Sciatic nerve (tissue), 2 donors: ENCODE measurements around the gene SAT1. TPM values are rescaled to one million over a fixed set of nuclear protein-coding genes. Genes with fewer than 3 reads are reported as not detected.
"Not testable (repeated sequence)": the region's sequence is repeated elsewhere in the genome, so short reads cannot be mapped to it uniquely, and the experiment has no call there.

ENCODE experiments used
- ATAC-seq: fragments of 200-7000 bp; cut with Tn5 transposase; one replicate; pipeline ENCODE4 v1.9.1; 2020; ENCODE audit warnings: mild to moderate bottlenecking, moderate library complexity
- DNase-seq: peaks from one replicate; pipeline ENCODE4 v3.0.0-alpha.2; 2020; ENCODE audit warnings: low spot score
- intact Hi-C: fragments of 100-400 bp; cut with DNase I; formaldehyde crosslinking; loops from one replicate; pipeline ENCODE4 v1.14.2; 2022
- total RNA-seq: library from RNA; stranded (reverse); fragmentation: NEBNext Ultra II Directional; extraction: Animal tissue kit (Norgen Biotek cat#: 25700); gene quantifications from one replicate; pipeline ENCODE4 v1.2.1, GENCODE V29; 2021
- donor health status: DM: no; HTN: no; CAD: no.
- donor health status: DM: no; HTN: no; CAD: no.

Gene SAT1
- total RNA-seq = 417 TPM

DNA sequence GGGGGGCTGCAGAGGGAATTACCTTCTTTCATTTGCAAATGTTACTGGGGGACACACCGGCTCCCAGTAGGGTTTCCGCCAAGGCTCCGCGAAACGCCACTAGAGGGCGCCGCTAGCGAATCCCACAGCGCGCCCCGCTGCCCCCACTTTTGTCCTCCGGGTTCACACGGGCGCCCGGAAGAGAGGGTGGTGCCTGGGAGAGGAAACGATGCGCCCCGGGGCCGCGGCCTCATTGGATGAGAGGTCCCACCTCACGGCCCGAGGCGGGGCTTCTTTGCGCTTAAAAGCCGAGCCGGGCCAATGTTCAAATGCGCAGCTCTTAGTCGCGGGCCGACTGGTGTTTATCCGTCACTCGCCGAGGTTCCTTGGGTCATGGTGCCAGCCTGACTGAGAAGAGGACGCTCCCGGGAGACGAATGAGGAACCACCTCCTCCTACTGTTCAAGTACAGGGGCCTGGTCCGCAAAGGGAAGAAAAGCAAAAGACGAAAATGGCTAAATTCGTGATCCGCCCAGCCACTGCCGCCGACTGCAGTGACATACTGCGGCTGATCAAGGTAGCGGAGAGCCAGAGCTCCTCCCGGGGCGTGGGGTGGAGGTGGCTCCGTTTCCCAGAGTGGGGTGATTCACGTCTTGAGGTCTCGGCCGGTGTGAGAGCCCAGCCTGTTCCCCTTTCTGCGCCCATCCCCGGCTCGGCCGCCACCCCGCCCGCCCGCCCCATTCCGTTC is at the start of gene SAT1:
TSS of gene SAT1 (plus strand) at position 311 of the 726 bp plus-strand sequence. CDS start at position 490, 179 bp downstream.
- ATAC-seq = peak; percentile 98
- intact Hi-C loops = loop anchor here (10.0 kb wide), 1 partner anchor 122 kb away; the partner anchor contains the start of genes APOO and CXorf58
- DNase-seq = peak; percentile 97

DNA sequence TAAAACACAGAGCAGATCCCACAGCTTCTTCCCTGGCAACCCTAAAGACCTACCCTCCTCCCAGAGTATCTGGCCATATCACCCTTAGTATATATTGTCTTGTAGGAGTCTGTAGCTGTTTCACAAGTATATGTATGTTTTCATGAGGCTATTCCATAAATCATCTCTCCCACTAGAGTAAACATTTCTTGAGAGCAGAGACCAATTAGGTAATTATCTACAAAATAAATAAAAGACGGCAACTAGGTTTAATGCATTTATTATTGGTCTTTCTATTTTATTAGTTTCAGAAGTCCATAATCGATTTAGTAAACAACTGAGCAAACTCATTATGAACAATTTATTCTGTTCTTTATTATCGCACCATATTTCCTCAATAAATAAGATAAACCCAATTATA is 46.9 kb upstream of the SAT1 start:
- ATAC-seq = no peak
- intact Hi-C loops = no loop called here
- no peak for DNase-seq

DNA sequence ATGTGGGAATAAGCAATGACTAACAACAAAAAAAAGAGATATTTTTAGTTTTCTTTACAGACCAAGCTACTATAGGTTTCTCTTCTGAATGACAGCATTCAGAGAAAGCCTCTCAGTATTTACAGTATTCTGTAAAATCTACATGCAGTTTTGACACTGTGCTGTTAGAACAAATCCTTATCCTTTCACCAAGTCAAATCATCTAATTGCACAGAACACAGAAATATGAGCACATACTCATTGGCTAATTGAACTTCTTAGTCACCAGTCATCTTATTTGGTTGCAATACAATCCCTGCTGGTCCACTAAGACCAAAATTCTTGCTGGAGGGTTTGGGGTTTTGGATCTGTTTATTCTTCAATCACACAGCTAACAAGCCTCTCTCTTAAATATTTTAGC is 45.6 kb upstream of the SAT1 start:
- intact Hi-C loops = no loop called here
- DNase-seq (no peak), ATAC-seq (no peak)

DNA sequence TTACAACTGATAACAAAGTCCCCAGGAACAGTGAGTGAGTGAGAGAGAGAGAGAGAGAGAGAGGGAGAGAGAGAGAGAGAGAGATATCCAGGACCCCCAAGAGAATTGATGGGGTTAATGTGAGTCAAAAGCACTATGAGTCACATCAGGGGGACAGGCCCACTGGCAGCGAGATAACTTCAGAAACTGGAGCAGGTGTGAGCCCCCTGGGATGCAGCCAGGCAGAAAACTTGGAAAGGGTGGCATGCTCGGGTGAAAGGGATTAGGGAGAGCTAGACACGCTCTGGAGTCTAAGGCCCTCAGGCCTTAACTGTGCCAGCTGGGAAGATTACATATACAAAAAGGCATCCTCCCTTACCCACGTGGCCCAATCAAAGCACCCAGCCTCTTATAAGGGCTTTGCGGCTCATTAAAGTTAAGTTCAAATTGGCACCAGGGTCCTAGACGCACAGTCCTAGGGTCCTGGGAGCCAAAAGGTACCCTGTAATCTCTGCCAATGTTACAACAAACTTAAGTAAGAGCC is 40.7 kb upstream of the SAT1 start:
- intact Hi-C loops = no loop called here
- ATAC-seq (peak; percentile 71), DNase-seq (no peak)

DNA sequence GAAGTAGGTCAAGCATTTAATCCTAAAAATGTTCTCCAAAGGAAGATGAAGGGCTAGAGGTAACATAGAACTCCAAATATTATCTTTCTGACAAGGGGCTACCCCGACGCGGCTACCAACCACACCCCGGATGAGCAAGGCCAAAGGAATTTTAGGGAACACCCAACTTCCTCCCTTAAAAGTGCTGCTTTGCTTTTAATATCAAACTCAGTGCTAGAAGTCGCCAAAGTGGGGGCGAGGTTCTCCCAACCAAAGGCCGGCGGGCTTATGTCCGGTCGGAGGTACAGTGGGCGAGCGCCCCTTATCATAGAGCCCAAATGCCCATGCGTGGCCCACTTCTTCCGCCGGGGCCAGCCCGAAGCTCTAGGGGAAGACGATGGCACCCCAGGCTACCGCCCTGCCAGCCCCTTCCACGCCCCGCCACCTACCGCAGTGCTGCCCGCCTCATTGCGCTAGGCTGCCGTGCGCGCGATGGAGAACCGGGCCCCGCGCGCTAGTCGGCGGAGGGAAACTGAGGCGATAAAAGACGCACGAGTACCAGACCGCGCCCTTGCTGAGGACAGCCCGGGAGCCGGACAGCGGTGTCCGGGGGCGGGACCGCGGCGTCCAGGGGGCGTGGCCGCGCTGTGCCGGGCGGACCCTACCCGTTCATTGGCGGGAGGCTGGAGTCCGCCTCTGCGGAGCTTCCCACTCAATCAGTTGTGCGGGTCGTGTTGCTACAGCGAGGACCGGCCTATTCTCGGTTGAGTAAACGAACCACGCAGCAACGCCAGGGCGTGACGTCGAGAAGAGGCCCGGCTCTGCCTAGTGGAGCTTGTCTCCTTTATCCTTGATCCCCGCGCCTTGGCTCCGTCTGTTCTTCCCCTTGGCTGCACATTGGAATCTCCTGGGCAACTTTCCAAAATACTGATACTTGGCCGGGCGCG is 40.0 kb upstream of the SAT1 start, which contains the start of gene ACOT9:
TSS of gene ACOT9 (minus strand) at position 580 of the 926 bp plus-strand sequence. CDS start at position 448, 132 bp downstream.
- ATAC-seq (peak; percentile 99), DNase-seq (peak; percentile 92)
- intact Hi-C loops = no loop called here

DNA sequence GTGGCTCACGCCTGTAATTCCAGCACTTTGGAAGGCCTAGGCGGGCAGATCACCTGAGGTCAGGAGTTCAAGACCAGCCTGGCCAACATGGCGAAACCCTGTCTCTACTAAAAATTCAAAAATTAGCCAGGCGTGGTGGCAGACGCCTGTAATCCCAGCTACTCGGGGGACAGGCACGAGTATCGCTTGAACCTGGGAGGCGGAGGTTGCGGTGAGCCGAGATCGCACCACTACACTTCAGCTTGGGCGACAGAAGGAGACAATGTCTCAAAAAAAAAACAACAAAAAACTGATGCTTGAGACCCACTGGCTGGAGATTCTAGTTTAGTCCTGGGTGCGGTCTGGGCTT is 39.4 kb upstream of the SAT1 start:
- ATAC-seq, intact Hi-C loops, DNase-seq: not testable (repeated sequence)

DNA sequence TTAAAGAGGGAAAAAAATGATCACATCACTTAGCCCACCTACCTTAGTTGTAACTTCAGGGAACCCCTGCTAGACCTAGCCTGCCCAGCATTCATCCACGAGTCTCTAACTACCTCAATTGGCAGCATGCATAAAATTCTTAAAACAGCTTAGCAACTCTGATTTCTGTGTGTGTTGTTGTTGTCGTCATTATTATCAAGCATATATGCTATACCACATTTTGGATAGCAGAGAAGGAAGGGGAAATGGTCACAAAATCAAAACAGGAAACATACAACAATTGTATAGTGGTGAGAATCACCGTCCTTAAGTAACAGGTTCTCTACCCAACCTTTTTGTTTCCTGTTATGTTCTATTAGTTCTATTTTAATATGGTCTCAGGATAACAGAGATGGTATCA is 37.2 kb upstream of the SAT1 start:
- intact Hi-C loops = no loop called here
- DNase-seq (no peak), ATAC-seq (no peak)

DNA sequence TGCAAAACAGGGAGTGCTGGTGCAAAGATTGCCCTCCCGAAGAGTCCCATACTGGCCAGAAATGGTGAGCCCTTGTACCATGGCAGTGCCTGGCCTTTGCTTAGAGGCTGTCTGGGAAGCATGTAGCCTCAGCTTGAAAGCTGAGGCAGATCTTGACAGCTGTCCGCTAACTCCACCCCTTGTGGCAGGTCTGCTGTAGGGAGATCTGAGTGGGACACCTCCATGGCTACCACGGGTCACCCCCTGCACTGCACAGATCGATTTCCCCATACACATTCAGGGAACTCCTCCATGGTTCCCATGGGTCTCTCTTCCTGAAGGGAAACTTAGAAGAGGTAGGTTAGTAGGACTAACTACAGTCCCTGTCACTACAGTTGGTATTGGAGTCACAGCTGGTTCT is 33.8 kb upstream of the SAT1 start:
- DNase-seq (no peak), ATAC-seq (no peak)
- intact Hi-C loops = no loop called here

DNA sequence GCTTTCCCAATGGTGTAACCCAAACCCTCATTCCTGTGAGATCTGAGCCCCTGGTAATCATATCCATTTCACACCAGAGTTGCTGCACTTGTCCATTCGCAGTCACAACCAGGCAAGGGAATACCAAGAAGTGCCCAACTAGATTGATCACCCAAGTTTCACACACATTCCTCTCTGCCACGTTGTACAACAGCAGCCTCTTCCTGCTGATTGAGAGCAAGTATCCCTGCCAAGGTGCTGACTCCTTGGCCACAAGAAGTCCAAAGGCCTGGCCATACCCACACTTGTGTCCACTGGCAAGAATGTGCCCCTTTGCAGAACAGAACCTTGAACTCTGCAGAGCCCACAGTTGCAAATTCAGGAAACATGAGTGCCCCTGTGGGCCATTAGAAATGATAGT is 33.4 kb upstream of the SAT1 start:
- ATAC-seq (no peak), DNase-seq (no peak)
- intact Hi-C loops = no loop called here

DNA sequence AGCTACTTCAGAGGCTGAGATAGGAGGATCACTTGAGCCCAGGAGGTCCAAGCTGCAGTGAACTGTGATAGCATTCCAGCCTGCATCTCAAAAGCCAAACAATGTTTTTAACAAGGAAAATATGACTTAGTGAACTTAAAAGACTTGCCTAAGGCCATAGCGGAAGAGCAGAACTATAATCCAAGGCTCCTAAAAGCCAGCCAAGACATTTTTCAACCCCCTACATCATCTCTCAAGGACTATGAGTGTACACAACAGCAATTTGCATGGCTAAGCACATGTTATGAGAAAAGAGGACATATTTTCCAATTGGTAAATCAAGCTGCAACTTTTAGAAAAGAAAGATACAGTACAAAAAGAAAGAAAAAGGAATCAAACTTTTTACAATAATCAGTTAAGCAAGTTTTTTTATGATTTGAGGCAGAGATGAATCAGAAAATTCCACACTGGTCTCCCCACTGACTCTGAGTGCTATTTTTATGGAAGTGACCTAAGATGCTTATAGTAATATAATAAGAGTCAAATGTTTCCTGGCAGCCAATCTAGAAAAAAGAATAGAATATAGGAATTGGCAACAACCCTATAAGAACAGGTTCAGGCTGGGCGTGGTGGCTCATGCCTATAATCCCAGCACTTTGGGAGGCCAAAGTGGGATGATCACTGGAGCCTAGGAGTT is 30.1 kb upstream of the SAT1 start:
- intact Hi-C loops = no loop called here
- DNase-seq (no peak), ATAC-seq (no peak)

DNA sequence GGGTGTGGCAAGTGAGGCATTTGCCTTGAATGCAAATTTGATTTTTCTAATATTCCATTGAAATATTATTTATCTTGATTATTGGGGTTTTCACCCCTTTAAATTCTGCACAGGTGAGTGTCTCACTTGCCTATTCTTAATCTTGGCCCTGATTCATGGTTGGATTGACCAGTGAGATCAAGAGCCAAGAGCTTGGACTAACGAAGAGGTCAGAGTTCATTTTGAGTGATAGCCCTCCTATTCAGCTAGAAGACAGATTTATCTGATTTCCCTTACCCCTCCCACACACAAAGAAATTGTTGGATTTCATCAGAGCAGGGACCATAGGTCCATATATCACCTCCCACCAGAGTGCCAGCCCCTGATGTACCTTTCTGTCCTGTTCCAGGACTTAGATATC is 28.3 kb upstream of the SAT1 start:
- intact Hi-C loops = no loop called here
- ATAC-seq (no peak), DNase-seq (no peak)

DNA sequence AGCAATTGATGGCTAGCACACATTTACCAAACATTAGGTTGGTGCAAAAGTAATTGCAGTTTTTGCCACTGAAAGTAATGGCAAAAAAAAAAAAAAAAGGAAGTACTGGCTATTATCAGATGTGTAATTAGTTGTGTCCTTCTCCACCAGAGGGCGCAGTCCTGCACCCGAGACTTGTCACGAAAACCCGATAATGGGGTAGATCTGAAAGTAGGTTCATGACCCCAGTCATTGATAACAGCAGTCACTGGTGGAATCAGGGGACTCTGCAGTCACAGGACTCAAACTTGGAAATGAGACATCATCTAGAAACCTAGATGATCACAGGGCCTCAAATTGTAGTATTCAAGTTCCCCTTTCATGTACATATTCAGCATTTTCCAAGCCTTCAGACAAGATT is 26.8 kb upstream of the SAT1 start:
- intact Hi-C loops = no loop called here
- DNase-seq (peak; percentile 72), ATAC-seq (peak; percentile 42)

DNA sequence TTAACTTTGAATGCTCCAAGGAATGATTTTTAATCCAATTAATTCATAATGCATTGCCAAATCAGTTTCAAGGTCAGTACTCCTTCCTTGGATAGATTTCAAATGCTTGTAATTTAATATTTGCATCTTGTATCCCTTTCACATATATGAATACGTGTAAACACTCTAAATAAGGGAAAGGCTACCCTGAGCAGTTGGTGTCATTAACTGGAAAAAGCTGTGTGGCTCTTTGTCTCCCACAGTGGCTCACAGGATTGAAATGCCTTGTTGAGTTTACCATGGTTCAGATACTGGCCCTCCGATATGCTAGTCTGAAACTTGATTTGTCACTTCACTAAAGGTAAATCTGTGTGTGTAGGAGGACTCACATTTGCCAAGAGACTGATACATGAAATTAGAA is 23.2 kb upstream of the SAT1 start:
- DNase-seq (no peak), ATAC-seq (no peak)
- intact Hi-C loops = no loop called here

DNA sequence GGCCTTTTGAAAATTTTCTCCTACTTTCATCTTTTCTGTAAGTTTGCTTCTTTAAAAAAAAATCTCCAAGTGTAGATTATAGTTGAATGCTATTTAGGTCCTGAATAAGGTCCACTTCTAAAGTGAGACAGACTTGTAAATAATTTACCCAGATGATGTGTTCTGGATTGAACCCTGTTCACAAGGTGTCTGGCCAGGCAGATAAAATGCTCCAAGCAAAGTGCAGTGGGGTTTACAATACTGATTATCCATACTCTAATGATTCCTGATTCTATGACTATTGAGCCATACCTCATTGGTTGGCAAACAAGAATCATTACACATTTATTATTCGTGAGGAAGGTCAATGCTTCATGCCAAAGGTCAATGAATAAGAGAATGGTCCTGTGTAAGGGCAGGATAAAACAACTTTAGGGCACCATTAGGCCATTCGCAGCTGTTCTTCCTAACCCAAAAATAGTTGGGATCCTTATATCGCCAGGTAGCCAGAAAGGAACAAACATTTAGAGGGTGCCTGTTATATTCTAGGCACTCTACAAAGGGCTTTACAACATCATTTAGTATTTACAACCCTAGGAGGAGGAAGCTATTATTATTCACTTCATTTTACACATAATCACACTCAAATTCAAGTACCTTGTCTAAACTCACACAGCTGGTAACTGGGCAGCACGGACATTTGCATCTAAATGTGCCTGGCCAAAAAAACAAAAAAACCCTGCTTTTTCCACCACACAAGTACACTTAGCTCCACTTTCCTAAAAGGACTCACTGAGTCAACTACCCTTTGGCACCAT is 18.6 kb upstream of the SAT1 start:
- ATAC-seq = no peak
- intact Hi-C loops = no loop called here
- DNase-seq = no peak

DNA sequence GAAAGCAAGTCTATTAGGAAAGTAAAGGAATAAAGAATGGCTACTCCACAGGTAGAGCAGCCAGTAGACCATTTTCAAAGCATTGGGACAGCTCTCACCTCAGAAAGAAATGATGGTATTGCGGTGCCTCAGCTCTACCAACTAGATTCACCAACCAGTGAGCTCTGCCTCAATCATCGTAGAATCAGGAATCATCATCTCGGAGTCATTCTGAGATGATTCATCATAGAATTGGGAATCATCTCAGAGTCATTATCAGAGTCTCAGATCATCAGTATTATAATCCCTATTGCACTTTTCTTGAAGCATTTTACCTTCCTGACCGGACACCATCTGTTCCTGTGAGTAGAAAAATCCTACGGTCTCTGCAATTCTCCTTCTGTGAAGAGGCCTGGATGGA is 17.5 kb upstream of the SAT1 start:
- intact Hi-C loops = no loop called here
- no peak for DNase-seq
- ATAC-seq = no peak

DNA sequence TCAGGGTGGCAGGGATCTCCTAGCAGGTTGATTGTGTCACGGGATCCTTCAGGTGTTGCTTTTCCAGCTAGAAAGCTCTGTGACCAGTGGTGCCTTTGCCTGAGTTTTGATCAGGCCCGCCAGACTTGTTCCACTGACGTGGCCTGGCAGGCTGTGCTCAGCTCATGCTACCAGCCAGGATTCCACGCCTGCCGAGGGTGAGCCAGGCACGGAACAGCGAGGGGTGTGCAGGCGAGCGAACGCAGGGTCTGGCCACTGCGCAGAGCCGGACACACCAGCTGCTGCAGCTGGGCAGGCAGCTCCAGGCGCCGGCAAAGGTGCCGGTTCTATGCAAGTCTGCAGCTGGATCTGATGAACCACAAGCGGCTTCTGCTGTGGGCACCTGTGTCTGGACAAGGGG is 17.1 kb upstream of the SAT1 start:
- DNase-seq = no peak
- intact Hi-C loops = no loop called here
- ATAC-seq = no peak

DNA sequence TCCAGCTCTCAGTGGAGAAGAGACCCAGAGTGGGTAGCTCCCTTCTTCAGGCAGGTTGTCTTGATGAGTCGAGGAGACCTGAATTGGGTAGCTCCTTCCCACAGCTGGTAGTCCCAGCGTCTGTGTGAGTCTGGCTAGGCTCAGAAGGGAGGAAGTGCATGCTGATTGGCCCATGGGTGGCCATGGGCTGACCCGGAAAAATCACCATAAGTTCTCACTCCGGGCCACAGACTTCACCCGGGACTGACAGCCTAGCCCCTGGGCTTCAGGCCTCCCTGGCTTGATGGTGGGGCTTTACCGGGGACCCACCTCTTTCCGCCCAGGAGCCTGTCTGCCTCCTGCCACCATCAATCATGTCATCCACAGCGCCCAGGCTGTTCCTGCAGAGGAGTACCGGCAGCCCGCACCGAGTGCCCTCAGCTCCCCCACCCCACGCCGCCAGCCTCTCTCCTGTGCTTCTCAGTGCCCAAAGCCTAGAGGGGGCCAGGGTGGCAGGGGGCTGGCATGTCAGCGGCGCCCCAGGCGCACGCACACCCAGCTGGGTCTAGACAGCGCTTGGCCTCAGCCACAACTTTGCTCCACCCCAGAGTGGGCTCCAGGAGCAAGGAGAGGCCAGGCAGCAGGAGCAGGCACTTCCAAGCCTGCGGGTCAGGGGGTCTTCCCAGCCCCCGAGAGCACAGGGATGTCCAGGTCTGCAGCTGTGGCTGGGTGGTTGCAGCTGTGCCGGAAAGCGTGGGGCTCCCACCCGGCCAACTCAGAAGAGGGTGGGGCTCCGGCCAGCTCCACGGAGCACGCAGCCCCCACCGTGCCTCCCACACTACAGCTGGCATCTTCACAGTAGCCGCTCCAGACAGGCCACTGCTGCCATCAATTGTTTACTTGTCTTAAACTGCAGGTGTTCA is 16.1 kb upstream of the SAT1 start:
- DNase-seq (no peak), ATAC-seq (peak; percentile 60)
- intact Hi-C loops = no loop called here

DNA sequence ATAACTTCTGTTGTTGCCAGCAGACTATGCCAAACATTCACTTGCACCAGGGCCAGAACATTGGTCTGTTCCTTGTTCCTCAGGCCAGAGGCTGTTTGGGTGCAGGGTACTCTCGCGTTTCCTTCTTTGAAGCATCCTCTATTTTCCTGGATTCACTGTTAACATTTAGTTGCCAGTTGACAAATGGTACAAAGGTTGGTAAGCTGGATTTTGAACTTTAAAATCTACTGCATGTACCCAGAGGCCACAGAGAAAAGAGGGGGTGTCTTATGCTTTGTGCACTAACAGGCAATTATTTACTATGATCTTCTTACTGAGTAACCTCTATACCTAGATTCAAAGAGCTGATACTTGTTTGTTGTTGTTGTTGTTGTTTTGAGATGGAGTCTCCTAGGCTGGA is 12.8 kb upstream of the SAT1 start:
- DNase-seq = no peak
- intact Hi-C loops = no loop called here

More for the DNA sequence above, 12.8 kb upstream of the SAT1 start:
- no peak for ATAC-seq
